GM19043 (cell line): ENCODE measurements around the gene CFDP1.

Experiments used
- ATAC-seq: cut with Tn5 transposase; IDR thresholded peaks from one replicate; pipeline ENCODE4 v1.9.1; 2021; ENCODE audit warnings: low read depth; ENCODE audit not compliant: unreplicated experiment

The CFDP1 gene

GRCh38 chr16:75377729-75378386 lies 55.4 kb downstream of the CFDP1 start:
- no peak for ATAC-seq

- no peak for ATAC-seq
Observed at GRCh38 chr16:75376475-75377161, 56.7 kb downstream of the CFDP1 start.

GRCh38 chr16:75374388-75374787 lies 58.9 kb downstream of the CFDP1 start:
- no peak for ATAC-seq

DNA sequence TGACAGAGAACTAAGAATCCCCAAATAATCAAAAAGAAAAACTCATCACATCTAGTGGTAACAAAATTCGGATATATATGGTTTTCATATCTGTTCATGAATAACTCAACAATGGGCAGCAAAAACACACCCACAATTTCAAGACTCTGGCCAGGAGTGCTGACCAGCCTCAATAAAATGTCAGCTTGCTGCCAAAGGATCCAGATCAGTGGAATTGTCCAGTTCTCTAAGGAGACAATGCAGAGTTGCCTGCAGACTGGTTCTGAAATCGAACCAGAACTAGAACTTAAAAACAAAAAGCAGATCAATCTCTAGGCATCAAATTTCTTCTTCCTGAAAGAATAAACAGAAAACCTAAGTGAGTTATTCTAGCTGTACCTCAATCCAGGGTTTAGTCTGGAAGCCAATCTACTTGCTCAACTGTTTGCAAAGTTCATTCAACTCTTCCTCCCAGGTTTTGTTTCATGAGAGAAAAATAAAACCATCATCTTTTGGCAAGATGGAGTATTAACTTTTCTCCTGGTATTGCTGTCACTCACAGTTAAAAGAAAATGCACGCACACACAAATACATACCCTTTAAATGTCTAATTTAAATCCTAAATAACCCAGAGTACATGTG lies 61.0 kb downstream of the CFDP1 start:
- ATAC-seq, result no peak

- ATAC-seq, result no peak
Observed at GRCh38 chr16:75371171-75371570, 62.1 kb downstream of the CFDP1 start.

DNA sequence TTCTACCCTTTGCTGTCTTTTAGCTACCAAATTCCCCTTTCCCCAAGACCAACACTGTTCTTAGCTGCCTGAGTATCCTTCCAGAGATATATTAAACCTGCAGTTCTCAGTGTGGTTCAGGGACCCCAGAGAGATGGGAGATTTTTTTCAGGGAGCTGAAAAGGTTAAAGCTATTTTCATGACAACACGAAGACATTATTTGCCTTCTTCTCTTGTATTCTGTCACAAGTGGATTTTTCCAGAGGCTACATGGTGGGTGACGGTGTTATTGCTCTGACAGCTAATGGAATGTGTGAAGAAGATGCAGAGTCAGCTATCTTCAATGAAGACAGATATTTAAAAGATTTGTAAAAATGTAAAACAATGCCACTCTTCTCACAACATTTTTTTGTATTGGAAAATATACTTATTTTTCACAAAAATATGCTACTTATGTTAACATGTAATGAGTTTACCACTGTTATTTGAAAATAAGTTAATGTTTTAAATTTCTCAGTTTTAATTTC lies 69.0 kb downstream of the CFDP1 start:
- ATAC-seq, result no peak

DNA sequence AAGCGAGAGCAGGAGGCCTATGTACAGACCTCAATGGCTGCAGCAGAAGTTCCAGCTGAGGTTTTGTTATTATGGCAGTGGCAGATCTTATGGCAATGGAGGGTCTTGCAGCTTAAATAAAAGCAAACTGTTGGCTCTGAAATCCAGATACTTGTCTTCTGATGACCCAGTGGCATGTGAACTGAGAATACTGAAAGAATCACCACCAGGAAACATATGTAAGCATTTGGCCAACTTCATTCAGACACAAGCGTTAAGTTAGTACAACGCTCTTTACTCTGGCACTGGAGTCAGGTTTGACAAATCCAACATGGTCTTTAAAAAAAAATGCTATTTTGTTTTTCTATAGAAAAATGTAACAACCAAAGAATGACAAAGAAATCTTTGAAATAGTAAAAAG lies 70.5 kb downstream of the CFDP1 start:
- no peak for ATAC-seq

GRCh38 chr16:75361936-75362335 lies 71.4 kb downstream of the CFDP1 start:
- ATAC-seq, result no peak

DNA sequence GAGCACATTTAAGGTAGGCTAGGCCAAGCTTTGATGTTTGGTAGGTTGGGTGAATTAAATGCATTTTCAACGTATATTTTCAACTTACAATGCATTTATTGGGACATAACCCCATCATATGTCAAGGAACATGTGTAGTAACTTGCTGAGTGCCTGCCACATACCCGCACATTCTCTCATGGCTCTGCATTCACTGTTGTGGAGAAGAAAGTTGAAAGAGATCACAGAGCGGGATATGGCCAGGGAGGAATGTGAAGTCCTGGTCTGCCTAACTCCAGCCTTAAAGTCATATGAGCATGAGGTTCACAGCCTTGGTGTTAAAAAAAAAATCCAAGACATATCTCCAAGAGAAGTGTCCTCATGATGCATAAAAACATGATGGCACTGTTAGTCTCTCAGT lies 79.1 kb downstream of the CFDP1 start:
- ATAC-seq, result no peak

GRCh38 chr16:75351183-75351582 lies 82.1 kb downstream of the CFDP1 start:
- no peak for ATAC-seq

GRCh38 chr16:75345711-75346110 lies 87.6 kb downstream of the CFDP1 start:
- no peak for ATAC-seq

GRCh38 chr16:75343941-75344340 lies 89.4 kb downstream of the CFDP1 start:
- no peak for ATAC-seq

GRCh38 chr16:75343286-75343685 lies 90.0 kb downstream of the CFDP1 start:
- no peak for ATAC-seq

GRCh38 chr16:75342308-75342811 lies 90.9 kb downstream of the CFDP1 start:
- ATAC-seq, result no peak

DNA sequence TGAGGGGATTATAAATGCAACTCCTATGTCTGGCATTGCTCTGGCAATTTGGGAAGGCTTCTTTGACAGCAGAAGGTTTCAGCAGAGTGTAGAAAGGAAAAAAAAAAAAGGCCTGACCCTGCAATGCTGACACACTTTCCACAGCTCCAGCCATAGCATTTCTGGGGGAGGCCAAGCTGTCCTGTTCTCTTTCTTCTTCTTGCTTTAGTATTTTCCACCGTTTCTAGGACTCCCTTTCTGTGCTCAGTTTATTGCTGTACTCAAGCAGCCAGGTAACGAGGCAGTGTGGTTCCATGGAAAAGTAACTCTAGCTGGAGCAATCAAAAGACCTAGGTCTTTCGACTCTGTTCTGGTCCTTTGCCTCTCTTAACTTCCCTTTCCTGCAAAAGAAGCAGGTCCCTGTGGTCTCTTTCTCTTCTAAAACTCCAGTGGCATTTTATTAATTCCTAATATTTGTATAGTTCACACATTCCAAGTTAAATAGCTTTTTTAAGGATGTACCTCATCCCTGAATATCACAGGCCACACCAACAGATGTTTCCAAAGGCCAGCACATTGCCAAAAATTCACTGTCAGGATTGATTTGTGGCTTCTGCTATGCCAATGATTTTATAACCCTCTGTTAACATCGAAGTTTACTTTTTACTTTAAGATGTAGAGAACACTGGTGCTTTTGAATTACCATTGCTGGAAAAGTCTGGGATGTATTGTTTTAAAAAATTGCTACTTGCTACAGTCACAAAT lies 91.6 kb downstream of the CFDP1 start:
- ATAC-seq, result no peak

GRCh38 chr16:75340741-75341491 lies 92.4 kb downstream of the CFDP1 start:
- no peak for ATAC-seq

DNA sequence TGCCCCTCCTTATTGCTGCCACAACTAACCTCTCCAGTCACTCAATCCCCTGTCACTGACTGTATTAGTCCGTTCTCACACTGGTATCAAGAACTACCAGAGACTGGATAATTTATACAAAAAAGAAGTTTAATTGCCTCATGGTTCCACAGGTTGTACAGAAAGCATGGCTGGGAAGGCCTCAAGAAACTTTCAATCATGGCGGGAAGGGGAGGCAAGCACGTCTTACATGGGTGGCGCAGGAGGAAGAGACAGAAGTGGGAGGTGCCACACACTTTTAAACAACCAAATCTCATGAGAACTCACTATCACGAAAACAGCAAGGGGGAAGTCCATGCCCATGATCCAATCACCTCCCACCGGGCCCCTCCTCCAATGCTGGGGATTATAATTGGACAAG lies 95.9 kb downstream of the CFDP1 start:
- ATAC-seq, result no peak

DNA sequence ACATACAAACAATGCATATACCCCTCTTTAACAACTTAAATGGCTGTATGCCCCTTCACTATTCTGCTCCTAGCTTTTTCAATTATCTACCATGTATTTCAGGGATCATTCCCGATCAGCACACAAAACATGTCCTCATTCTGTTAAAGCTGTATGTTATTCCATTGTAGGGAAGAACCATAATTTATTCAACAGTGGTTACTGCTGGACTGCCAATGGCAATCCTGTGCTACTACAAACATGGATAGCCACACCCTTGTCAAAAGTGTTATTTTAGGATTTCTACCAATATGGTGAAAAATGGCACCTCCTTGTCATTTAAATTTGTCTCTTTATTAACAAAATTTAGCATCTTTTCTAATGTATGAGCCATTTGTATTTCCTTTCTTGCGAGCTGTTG lies 96.8 kb downstream of the CFDP1 start:
- ATAC-seq, result no peak

GRCh38 chr16:75333721-75334163 lies 99.6 kb downstream of the CFDP1 start:
- peak; percentile 47 for ATAC-seq

DNA sequence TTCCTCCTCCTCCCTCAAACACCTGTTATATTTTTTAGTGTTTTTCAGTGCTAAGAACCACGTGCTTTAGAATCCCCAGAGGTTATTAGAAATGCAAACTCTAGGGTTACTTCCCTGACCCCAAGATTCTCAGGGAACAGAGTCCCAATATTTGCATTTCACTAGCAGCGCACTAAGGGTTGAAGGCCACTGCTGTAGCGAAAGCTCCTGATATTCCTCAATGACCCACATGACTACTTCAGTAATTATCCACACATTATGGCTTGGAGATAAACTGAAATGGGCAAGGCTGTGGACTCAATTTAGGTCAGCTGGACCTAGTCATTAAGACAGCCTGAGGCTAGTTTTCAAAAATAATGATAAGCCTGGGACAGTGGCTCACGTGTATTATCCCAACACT lies 103.4 kb downstream of the CFDP1 start:
- ATAC-seq, result no peak
